ENCODE data around the gene ASTL.

DNA sequence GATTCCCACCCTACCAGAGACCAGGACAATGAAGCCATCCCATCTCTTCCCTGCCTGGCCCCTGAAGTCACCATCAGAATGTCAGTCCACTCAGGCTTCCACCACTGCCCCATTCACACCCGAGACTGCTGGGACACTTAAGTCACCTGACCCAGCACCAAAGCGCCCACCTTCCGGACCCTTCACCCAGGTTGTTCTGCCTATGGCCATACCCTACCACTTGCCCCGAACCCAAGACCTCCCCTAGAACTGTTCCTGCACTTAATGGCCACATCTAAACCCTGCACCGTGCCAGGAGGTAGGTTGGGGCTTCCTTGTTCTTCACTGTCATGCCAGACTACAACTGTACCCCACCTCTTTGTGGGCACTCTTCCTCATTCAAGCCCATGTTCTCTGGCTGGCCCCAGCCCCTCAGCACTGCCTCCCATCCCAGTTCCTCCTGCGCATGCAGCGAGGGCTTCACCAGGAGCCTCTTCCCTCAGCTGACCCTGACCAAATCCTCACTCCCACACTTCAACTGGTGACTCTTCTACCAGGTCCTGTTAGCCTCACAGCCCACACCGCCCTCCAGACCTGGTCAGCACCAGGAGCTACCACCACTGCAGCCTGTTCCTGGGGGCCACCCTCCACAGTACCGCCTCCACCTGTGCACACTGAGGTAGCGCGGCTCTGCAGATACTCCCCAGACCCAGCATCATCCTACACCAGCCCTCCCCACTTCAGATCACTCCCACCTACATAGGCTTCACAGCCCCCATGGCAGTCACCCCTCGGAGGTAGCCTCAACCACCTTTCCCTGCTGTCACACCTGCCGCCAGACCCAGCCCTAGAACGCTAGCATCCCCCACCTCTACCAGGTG lies 13.7 kb downstream of the ASTL start:
- TF ChIP-seq, protein P1, sequence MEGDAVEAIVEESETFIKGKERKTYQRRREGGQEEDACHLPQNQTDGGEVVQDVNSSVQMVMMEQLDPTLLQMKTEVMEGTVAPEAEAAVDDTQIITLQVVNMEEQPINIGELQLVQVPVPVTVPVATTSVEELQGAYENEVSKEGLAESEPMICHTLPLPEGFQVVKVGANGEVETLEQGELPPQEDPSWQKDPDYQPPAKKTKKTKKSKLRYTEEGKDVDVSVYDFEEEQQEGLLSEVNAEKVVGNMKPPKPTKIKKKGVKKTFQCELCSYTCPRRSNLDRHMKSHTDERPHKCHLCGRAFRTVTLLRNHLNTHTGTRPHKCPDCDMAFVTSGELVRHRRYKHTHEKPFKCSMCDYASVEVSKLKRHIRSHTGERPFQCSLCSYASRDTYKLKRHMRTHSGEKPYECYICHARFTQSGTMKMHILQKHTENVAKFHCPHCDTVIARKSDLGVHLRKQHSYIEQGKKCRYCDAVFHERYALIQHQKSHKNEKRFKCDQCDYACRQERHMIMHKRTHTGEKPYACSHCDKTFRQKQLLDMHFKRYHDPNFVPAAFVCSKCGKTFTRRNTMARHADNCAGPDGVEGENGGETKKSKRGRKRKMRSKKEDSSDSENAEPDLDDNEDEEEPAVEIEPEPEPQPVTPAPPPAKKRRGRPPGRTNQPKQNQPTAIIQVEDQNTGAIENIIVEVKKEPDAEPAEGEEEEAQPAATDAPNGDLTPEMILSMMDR (IDR thresholded peaks at IDR 0.05; ENCODE audit: poor library complexity): no peak
- no peak for TF ChIP-seq EZH2phosphoT487 (IDR thresholded peaks at IDR 0.05; ENCODE audit: low read depth, severe bottlenecking, unreplicated experiment)
- TF ChIP-seq EZH2 (IDR thresholded peaks at IDR 0.05; ENCODE audit: borderline replicate concordance): no peak
